PC-9 (cell line): ENCODE measurements around the gene TRIP11. TPM values are rescaled to one million over a fixed set of nuclear protein-coding genes. Genes with fewer than 3 reads are reported as not detected.

Experiments used
- BruUV-seq: library from RNA; stranded (reverse); fragments of 400-500 nt; replicated peaks from 2 replicates; lab custom pipeline; 2021; lab: Mats Ljungman, UMichigan
- CTCF ChIA-PET: fragments of 300-600 bp; sonication (Branson Sonifier 250); formaldehyde crosslinking; loops from one replicate; lab custom pipeline; 2022; ENCODE audit warnings: antibody characterized with exemption; lab: Charles Lee
- POLR2A ChIA-PET: fragments of 300-600 bp; sonication (Branson Sonifier 250); formaldehyde crosslinking; loops from one replicate; lab custom pipeline; 2022; ENCODE audit warnings: antibody characterized with exemption; ENCODE audit not compliant: unreplicated experiment; lab: Charles Lee
- DNase-seq, 2 experiments: peaks; one replicate each; pipeline versions ENCODE4 v3.0.0 to v3.0.0-alpha.2; 2015 to 2022; ENCODE audit warnings: mixed read lengths in 1 of 2
- H2AFZ ChIP-seq: fragments of 200-600 bp; sonication (generic); 2 replicates; pipeline ENCODE4 v1.8.1; 2017; ENCODE audit warnings: antibody characterized with exemption
- H3F3A ChIP-seq: fragments of 200-600 bp; sonication (generic); 2 replicates; pipeline ENCODE4 v1.8.1; 2017; ENCODE audit warnings: antibody characterized with exemption, mild to moderate bottlenecking, low read depth; ENCODE audit not compliant: insufficient read depth
- H3K27ac ChIP-seq: fragments of 200-600 bp; sonication (generic); 2 replicates; pipeline ENCODE4 v1.6.1; 2016; ENCODE audit warnings: mixed run types
- H3K27me3 ChIP-seq: fragments of 200-600 bp; sonication (generic); 2 replicates; pipeline ENCODE4 v1.6.1; 2016; ENCODE audit warnings: low read depth, mixed run types; ENCODE audit not compliant: insufficient read depth
- H3K36me3 ChIP-seq: fragments of 200-600 bp; sonication (generic); 2 replicates; pipeline ENCODE4 v1.6.1; 2016; ENCODE audit warnings: low read depth, mixed run types
- H3K4me1 ChIP-seq: fragments of 200-600 bp; sonication (generic); replicated peaks from 2 replicates; pipeline ENCODE4 v1.6.1; 2016; ENCODE audit warnings: mixed run types; ENCODE audit not compliant: insufficient read depth
- H3K4me2 ChIP-seq: fragments of 200-600 bp; sonication (generic); 2 replicates; pipeline ENCODE4 v1.6.1; 2017; ENCODE audit warnings: mixed run types
- H3K4me3 ChIP-seq: fragments of 200-600 bp; sonication (generic); 2 replicates; pipeline ENCODE4 v1.6.1; 2016; ENCODE audit warnings: mixed run types
- H3K79me2 ChIP-seq: fragments of 200-600 bp; sonication (generic); 2 replicates; pipeline ENCODE4 v1.6.1; 2017; ENCODE audit warnings: low read depth, mixed run types
- H3K9me2 ChIP-seq: fragments of 200-600 bp; sonication (generic); 2 replicates; pipeline ENCODE4 v1.8.1; 2017; ENCODE audit warnings: mild to moderate bottlenecking; ENCODE audit not compliant: insufficient read depth
- H3K9me3 ChIP-seq: fragments of 200-600 bp; sonication (generic); 2 replicates; pipeline ENCODE4 v1.8.1; 2016; ENCODE audit warnings: low read depth; ENCODE audit not compliant: insufficient read depth
- H4K20me1 ChIP-seq: fragments of 200-600 bp; sonication (generic); 2 replicates; pipeline ENCODE4 v1.8.1; 2017; ENCODE audit not compliant: insufficient read depth
- CTCF ChIP-seq: fragments of 200-600 bp; sonication (generic); conservative IDR thresholded peaks from 2 replicates; pipeline ENCODE4 v1.6.1; 2017; ENCODE audit warnings: mixed run types, antibody characterized with exemption, mild to moderate bottlenecking, moderate library complexity
- EZH2 ChIP-seq: fragments of 200-600 bp; sonication (generic); IDR thresholded peaks from 2 replicates; pipeline ENCODE4 v1.8.0; 2017; ENCODE audit warnings: antibody characterized with exemption, low read depth
- intact Hi-C: fragments of 100-400 bp; cut with micrococcal nuclease; formaldehyde crosslinking; loops from one replicate; pipeline ENCODE4 v1.10.0; 2022; ENCODE audit not compliant: unreplicated experiment
- total RNA-seq: library from RNA; stranded (reverse); gene quantifications from 2 replicates; pipeline ENCODE4 v1.2.3, GENCODE V29; 2021

The TRIP11 gene
- total RNA-seq, 1 experiment from 2014 or later = 22.0 TPM

DNA sequence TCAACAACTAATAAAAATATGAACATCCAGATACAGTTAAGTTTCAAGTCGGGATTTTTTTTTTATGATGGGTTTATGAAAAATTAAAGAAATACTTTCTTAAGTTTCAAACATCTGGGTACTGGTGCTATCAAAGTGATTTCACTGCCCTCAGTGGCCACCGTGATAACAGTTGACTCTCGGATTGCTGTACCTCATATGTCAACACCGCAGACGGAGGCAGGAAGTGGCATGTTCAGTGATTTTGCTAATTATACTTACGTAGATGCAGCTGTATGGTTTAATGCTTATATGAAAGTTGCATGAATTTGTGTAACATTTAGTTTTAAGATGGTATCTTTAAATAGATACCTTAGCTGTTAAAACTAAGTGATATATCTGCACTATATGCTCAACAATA, 71.6 kb downstream of the TRIP11 start:
- Histone ChIP-seq H3K79me2 (no peaks in the 10 kb centered on the region), H2AFZ (no peak overlapping the region), H3K4me3 (no peak overlapping the region), H3K4me1 (no peaks in the 10 kb centered on the region), H3K4me2 (no peak overlapping the region), H3K27ac (no peak overlapping the region), H3K9me3 (no peaks in the 10 kb centered on the region), H4K20me1 (no peaks in the 10 kb centered on the region), H3F3A (no peaks in the 10 kb centered on the region), H3K27me3 (no peaks in the 10 kb centered on the region), H3K9me2 (no peaks in the 10 kb centered on the region), H3K36me3 (no peaks in the 10 kb centered on the region)
- BruUV-seq = no TSS peak
- intact Hi-C loops = no loop called here
- ChIA-PET POLR2A (no interaction called here), CTCF (no interaction called here)
- TF ChIP-seq CTCF (no peak), EZH2 (no peak)
- DNase-seq = no peak

GRCh38 chr14:91964724-91965123, 75.1 kb downstream of the TRIP11 start:
- intact Hi-C loops = no loop called here
- H4K20me1 ChIP-seq = no peaks in the 10 kb centered on the region
- no peaks in the 10 kb centered on the region for H3K27me3 ChIP-seq
- POLR2A ChIA-PET = no interaction called here
- no peaks in the 10 kb centered on the region for H3F3A ChIP-seq
- CTCF ChIA-PET = no interaction called here
- no peaks in the 10 kb centered on the region for H3K9me2 ChIP-seq
- no peaks in the 10 kb centered on the region for H3K9me3 ChIP-seq
- DNase-seq = no peak
- no peak overlapping the region for H2AFZ ChIP-seq
- no TSS peak for BruUV-seq
- H3K4me2 ChIP-seq = no peak overlapping the region
- H3K27ac ChIP-seq = no peak overlapping the region
- H3K79me2 ChIP-seq = no peaks in the 10 kb centered on the region
- no peaks in the 10 kb centered on the region for H3K36me3 ChIP-seq
- no peaks in the 10 kb centered on the region for H3K4me1 ChIP-seq
- TF ChIP-seq EZH2 (no peak), CTCF (no peak)
- H3K4me3 ChIP-seq = no peak overlapping the region

GRCh38 chr14:91964011-91964410, 75.8 kb downstream of the TRIP11 start:
- H3K9me3 ChIP-seq = no peaks in the 10 kb centered on the region
- no peak overlapping the region for H3K4me3 ChIP-seq
- H3K9me2 ChIP-seq = no peaks in the 10 kb centered on the region
- no peaks in the 10 kb centered on the region for H3F3A ChIP-seq
- ChIA-PET CTCF (no interaction called here), POLR2A (no interaction called here)
- no peaks in the 10 kb centered on the region for H3K4me1 ChIP-seq
- no peaks in the 10 kb centered on the region for H3K36me3 ChIP-seq
- TF ChIP-seq EZH2 = no peak
- no peak for TF ChIP-seq CTCF
- H3K27ac ChIP-seq = no peak overlapping the region
- intact Hi-C loops = no loop called here
- no peaks in the 10 kb centered on the region for H3K27me3 ChIP-seq
- no peaks in the 10 kb centered on the region for H3K79me2 ChIP-seq
- H3K4me2 ChIP-seq = no peak overlapping the region
- BruUV-seq = no TSS peak
- H2AFZ ChIP-seq = no peak overlapping the region
- no peaks in the 10 kb centered on the region for H4K20me1 ChIP-seq
- no peak for DNase-seq
